ENCODE results near the gene NBEAL1.
A peak's percentile ranks its signal among the peaks of the same experiment; 100 is the strongest.
"Not testable (repeated sequence)": the region's sequence is repeated elsewhere in the genome, so short reads cannot be mapped to it uniquely, and the experiment has no call there.

Gene NBEAL1

DNA sequence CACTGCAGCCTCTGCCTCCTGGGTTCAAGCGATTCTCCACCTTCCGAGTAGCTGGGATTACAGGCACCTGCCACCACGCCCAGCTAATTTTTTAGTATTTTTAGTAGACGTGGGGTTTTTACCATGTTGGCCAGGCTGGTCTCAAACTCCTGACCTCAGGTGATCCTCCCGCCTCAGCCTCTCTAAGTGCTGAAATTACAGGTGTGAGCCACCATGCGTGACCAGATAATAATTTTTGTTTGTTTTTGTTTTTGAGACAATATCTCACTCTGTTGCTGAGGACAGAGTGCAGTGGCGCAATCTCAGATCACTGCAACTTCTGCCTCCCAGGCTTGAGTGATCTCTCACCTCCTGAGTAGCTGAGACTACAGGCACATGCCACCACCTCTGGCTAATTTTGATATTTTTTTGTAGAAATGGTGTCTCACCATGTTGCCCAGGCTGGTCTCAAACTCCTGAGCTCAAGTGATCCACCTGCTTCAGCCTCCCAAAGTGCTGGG is 100.6 kb downstream of the NBEAL1 start:
- not testable (repeated sequence) for DNase-seq

DNA sequence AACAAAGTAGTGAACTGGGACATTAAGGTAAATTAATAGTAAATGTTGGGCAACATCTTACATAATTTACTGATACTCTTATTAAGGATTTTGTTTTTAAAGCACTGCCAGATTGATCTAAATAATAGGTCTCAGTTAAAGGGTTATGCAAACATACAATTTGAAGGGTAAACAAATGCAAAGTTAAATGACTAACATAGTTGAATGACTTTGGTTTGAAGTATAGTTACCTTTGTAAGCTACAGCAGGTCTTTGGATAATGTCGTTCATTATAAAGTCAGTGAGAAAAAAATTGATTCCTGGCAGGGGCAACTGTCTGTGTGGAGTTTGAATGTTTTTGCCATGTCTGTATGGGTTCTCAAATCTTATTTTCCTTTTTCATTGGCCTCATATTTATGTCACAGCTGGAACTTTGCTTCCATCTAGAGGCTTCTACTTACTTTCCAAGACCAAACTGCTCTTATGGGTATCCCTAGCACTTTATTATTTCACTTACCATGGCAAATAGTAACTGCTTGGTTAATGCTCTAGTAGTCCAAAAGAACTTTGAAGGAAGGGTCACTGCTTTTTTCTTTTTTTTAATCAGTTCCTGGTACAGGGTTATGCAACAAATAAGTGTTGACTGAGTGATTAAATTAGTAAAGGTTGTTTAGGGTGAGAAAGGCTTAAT is 107.8 kb downstream of the NBEAL1 start:
- no peak for DNase-seq

DNA sequence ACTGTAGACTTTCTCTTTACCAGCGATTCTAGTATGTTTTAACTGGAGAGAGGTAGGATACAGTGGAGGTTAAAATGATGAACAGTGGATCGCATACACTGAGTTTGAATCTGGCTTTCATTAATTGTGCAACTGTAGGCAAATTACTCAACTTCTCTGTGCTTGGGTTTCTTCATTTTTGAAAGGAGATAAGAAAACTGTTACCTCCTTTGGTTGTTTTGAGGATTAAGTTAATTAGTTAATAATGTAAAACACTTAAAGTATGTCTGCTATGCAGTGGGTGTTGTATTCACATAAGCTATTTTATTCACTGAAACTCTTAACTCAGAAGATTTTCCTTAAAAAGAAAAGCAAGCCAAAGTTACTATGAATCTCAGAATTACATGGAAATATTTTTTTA is 112.3 kb downstream of the NBEAL1 start:
- DNase-seq = peak; percentile 34

DNA sequence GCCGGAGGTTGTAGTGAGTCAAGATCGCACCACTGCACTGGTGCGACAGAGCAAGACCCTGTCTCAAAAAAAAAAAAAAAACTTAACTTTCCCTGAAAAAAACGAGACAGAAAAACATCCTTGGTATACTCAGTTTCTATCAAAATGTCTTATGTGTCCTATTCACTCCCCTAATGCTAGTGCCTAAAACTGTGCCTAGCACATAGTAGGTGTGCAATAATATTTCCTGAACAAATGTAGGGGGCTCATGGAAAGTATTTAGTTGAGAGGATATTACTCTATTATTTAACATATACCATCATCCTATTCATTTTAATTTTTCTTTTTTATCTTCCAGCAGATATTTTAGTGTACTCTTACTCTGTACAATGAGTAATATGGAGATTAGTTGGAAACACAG is 120.4 kb downstream of the NBEAL1 start:
- DNase-seq = no peak

GRCh38 chr2:203143391-203143790 is 128.7 kb downstream of the NBEAL1 start:
- DNase-seq = no peak

GRCh38 chr2:203149194-203149593 is 134.5 kb downstream of the NBEAL1 start:
- no peak for DNase-seq

- no peak for DNase-seq
Observed at GRCh38 chr2:203155406-203155805, 140.7 kb downstream of the NBEAL1 start.

DNA sequence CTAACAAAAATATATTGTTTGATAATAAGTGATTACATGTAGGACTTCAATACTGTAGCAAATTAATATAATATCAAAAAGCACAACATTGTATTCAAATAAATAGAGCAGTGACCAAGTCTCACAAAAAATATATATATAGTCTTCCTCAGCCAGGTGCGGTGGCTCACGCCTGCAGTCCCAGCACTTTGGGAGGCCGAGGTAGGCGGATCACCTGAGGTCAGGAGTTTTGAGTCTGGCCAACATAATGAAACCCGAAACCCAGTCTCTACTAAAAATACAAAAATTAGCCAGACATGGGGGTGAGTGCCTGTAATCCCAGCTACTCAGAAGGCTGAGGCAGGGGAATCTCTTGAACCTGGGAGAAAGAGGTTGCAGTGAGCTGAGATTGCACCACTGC is 148.0 kb downstream of the NBEAL1 start:
- DNase-seq = not testable (repeated sequence)

DNA sequence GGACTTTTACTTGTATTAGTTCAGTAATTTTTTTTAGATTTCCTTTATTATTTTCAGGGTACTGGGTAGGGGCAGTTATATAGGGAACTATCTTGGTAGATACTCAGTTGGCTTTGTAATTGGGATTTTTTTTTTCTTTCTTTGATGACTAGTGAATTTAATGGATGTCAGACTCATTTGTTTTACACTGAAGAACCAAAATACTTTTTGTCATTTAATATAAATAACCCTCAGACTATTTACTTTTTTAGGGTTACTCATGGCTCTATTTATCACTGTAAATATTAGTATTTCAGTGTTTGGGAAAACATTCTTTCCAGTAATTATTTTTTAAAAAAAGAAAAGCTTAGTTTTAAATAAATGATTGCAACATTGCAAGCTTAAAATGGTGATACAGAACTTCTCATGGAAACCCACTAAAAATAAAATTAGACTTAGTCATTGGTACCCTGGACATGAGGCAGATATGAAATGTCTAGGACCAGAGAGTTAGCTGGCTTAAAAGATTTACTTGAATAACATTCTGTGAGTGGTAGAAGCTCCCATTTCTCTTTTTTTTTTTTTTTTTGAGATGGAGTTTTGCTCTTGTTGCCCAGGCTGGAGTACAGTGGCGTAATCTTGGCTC is 149.7 kb downstream of the NBEAL1 start:
- peak; percentile 4 for DNase-seq

GRCh38 chr2:203167751-203168150 is 153.1 kb downstream of the NBEAL1 start:
- no peak for DNase-seq

- no peak for DNase-seq
Observed at GRCh38 chr2:203170502-203170901, 155.8 kb downstream of the NBEAL1 start.

DNA sequence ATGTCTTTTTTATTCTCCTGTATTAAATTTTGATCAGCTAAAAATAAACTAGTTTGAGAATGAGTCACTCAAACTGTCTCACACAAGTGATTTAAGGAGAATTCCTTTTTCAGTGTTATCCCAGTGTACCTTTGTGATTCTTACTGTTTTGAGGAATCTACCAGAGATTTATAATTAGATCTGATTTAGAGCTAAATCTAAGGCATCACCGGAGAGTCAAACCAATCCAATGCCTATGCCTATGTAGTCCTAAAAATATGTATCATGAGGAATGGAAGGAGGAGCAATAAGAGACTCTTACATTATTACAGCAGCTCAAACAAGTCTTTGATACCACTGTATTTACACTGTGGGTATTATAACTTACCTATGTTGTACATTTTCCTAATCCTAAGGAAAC is 160.7 kb downstream of the NBEAL1 start:
- DNase-seq = no peak

DNA sequence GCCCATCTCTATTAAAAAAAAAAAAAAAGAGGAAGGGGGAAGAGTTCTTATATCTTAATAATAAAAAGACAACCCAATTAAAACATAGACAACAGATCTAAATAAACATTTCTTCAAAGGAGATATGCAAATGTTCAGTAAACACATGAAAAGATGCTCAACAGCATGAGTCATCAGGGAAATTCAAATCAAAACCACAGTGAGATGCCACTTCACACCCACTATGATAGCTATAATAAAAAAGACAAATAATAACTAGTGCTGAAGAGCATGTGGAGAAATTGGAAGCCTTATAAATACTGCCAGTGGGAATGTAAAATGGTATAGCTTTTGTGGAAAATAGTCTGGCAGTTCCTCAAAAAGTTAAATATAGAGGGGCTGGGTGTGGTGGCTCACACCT is 162.7 kb downstream of the NBEAL1 start:
- peak; percentile 14 for DNase-seq

- no peak for DNase-seq
Observed at GRCh38 chr2:203185864-203186263, 171.2 kb downstream of the NBEAL1 start.

GRCh38 chr2:203190547-203190946 is 175.9 kb downstream of the NBEAL1 start:
- not testable (repeated sequence) for DNase-seq

GRCh38 chr2:203191026-203191425 is 176.4 kb downstream of the NBEAL1 start:
- not testable (repeated sequence) for DNase-seq

DNA sequence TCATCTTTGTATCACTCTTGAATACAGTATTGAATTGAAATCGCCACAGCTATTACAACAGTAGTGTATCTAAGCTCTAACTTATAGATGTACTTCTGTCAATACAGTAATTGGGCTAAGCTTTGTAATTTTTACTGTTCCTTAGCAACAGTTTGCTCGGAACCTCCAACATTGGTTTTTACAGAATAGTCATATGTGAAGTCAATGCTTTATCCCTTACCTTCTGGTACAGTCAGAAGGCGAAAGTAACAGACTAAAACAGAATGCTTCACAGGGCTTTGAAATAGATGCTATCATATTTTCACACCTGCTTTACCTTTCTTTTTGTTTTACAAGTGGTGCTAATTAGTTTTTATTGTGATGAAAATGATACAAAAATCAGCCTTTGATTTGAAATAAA is 177.3 kb downstream of the NBEAL1 start:
- DNase-seq = no peak

DNA sequence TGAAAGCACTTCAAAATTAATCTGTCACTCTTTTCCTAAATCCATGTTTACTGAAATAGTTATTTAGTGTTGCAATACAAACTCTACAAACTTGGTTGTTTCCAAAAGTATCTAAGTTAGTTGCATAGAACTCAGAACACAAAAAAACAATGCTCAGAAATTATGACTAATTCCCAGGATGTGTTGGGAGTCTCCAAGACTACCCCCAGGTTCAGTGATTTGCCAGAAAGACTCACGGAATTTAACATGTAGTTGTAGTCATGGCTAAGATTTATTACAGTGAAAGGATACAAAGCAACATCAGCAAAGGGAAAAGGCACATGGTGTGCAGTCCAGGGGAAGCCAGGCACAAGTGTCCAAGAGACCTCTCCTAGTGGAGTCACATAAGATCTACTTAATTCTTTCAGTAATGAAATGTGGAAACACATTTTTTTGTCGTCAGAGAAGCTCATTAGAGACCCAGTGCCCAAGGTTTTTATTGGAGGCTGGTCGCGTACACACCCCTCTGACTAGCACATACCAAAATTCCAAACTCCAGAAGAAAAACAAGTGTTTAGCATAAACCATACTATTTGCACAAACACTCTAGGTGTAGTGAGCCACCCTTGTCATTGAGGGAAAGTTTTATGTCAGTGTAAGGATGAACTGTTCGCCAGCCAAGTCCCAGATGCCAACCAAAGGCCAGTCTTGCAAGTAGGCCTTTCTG is 180.8 kb downstream of the NBEAL1 start:
- DNase-seq = no peak

DNA sequence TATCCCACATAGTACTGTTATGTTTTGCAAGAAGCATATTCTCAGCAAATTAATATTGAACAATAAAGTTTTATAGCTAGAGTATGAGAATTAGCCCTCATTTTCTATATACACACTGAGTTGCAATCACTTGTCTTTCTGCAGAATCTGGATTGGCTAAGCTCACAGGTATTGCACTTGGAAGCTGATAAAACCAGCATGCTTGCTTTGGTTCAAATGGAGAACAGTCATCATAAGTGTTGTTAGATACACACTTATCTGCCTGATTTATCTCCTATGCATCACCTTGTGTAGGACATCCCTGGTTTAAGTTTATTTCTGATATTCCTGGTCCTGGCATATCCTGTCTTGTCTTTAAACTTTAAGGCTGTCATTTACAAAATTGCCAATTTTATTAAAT is 186.2 kb downstream of the NBEAL1 start:
- no peak for DNase-seq

DNA sequence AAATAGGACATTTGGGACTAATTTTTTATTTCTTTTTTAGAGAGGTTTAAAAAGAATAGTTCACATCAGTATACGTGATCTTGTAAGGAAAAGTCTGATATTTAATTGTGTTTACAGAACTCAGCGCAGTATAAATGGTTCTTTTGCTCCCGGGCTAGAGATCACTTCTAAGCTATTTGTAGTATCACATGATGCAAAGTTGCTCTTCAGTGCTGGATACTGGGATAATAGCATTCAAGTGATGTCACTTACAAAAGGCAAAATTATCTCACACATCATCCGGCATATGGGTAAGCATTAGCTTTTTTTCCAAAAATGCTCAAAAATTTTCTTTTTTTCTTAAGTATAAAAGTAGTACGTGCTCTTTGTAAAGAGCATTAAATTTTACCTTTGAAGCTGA is 186.8 kb downstream of the NBEAL1 start:
- no peak for DNase-seq

DNA sequence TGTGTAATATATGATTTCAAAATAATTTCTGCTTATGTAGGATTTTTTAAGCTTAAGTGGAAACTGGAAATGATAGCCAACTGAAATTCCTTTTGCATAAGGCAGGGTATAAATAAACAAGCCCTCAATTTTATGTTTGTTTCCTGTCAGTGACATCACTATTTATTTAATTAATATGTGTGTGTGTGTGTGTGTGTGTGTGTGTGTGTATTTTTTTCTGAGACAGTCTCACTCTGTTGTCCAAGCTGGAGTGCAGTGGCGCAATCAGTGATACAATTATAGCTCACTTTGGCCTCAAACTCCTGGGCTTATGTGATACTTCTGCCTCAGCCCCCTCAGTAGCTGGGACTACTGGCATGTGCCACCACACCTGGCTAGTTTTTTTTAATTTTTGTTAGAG is 194.9 kb downstream of the NBEAL1 start:
- no peak for DNase-seq

- DNase-seq = peak; percentile 7
Observed at GRCh38 chr2:203225423-203226039, 210.9 kb downstream of the NBEAL1 start.

DNA sequence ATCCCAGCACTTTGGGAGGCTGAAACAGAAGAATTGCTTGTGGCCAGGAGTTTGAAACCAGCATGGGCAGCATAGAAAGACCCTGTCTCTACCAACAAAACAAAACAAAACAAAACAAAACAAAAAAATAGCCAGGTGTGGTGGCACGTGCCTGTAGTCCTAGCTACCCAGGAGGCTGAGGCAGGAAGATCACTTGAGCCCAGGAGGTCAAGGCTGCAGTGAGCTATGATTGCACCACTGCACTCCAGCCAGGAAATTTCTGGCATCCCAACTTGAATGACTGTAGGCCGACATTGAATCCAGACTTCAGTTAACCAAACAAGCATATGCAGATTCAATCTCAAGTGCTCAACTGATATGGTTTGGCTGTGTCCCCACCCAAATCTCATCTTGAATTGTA is 215.0 kb downstream of the NBEAL1 start:
- DNase-seq = not testable (repeated sequence)

Data from fibroblast of skin of scalp (primary cell).